PFSK-1 (cell line): ENCODE results near the gene HPSE.

Source experiments
- FOXP2 ChIP-seq: optimal IDR thresholded peaks from 2 replicates; pipeline ENCODE3; 2011; ENCODE audit warnings: borderline replicate concordance, control low read depth, inconsistent platforms; ENCODE audit not compliant: insufficient read depth; ENCODE audit errors: extremely low read length, extremely low read depth
- POLR2AphosphoS5 ChIP-seq: IDR thresholded peaks from 2 replicates; pipeline ENCODE4 v1.6.1; 2012; ENCODE audit warnings: low read depth, mild to moderate bottlenecking, control low read depth, low read length, moderate library complexity
- SIN3A ChIP-seq: IDR thresholded peaks from 2 replicates; pipeline ENCODE4 v1.6.1; 2012; ENCODE audit warnings: mild to moderate bottlenecking, low read length, moderate library complexity, borderline replicate concordance; ENCODE audit not compliant: insufficient read depth
- TAF1 ChIP-seq: IDR thresholded peaks from 2 replicates; pipeline ENCODE4 v1.6.1; 2012; ENCODE audit warnings: low read length, control low read depth, borderline replicate concordance; ENCODE audit not compliant: insufficient read depth
- TF ChIP-seq, protein P1 (sequence below), 2 experiments: IDR thresholded peaks; 2 replicates each; pipeline versions ENCODE4 v1.6.1 to v1.8.0; 2011 to 2012; ENCODE audit warnings: low read depth in 2 of 2, low read length in 2 of 2, control low read depth in 1 of 2, inconsistent platforms in 1 of 2, mild to moderate bottlenecking in 1 of 2, moderate library complexity in 1 of 2; ENCODE audit not compliant: insufficient read depth in 1 of 2

The HPSE gene

DNA sequence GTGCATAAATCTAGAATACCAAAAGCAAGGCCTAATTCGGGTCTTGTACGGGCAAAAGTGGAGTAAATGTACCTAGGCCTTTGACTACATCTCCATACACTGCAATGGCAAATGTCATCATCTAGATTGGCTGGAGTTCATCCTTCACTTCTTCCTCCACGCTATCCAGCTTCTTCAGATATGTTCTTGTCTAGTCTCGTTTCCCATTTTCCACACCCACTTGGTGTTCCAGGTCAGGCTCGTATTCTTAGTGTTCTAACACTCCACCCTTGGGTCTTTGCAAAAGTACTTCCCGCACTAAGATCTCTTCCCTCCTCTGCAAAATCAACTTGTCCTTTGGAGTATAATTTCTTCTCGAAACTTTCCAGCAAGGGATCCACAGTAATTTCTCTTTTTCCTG lies 51.5 kb downstream of the HPSE start:
- TF ChIP-seq FOXP2 (no peak), TAF1 (no peak), POLR2AphosphoS5 (no peak), SIN3A (no peak)
- TF ChIP-seq, protein P1, sequence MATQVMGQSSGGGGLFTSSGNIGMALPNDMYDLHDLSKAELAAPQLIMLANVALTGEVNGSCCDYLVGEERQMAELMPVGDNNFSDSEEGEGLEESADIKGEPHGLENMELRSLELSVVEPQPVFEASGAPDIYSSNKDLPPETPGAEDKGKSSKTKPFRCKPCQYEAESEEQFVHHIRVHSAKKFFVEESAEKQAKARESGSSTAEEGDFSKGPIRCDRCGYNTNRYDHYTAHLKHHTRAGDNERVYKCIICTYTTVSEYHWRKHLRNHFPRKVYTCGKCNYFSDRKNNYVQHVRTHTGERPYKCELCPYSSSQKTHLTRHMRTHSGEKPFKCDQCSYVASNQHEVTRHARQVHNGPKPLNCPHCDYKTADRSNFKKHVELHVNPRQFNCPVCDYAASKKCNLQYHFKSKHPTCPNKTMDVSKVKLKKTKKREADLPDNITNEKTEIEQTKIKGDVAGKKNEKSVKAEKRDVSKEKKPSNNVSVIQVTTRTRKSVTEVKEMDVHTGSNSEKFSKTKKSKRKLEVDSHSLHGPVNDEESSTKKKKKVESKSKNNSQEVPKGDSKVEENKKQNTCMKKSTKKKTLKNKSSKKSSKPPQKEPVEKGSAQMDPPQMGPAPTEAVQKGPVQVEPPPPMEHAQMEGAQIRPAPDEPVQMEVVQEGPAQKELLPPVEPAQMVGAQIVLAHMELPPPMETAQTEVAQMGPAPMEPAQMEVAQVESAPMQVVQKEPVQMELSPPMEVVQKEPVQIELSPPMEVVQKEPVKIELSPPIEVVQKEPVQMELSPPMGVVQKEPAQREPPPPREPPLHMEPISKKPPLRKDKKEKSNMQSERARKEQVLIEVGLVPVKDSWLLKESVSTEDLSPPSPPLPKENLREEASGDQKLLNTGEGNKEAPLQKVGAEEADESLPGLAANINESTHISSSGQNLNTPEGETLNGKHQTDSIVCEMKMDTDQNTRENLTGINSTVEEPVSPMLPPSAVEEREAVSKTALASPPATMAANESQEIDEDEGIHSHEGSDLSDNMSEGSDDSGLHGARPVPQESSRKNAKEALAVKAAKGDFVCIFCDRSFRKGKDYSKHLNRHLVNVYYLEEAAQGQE (IDR thresholded peaks at IDR 0.05; ENCODE audit: insufficient read depth in 1 of 2, low read depth in 2 of 2, low read length in 2 of 2) = no peak

DNA sequence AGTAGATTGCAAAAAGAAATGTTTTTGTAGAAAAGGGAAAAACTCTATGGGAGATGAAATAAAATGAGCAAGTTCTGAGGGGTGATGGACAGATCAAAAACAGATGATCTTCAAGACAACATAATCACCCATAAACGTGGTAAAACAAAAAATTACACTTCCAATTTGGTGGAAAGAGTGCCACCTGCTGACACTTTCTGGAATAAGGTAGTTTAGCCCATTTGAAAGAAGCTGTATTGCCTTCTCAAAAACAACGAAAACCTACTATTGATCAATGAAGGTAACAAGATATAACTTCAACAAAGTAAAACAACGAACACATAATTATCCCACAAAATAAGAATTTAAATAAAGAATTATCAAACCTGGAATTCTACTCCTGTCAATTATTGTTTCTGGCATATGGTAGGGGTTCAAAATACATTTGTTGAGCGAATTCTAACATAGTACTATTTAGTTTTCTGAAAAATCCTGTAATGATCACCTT lies 52.6 kb downstream of the HPSE start:
- TF ChIP-seq SIN3A (no peak), FOXP2 (no peak), TAF1 (no peak), POLR2AphosphoS5 (no peak)
- TF ChIP-seq, protein P1 (IDR thresholded peaks at IDR 0.05; ENCODE audit: insufficient read depth in 1 of 2, low read depth in 2 of 2, low read length in 2 of 2) = no peak

DNA sequence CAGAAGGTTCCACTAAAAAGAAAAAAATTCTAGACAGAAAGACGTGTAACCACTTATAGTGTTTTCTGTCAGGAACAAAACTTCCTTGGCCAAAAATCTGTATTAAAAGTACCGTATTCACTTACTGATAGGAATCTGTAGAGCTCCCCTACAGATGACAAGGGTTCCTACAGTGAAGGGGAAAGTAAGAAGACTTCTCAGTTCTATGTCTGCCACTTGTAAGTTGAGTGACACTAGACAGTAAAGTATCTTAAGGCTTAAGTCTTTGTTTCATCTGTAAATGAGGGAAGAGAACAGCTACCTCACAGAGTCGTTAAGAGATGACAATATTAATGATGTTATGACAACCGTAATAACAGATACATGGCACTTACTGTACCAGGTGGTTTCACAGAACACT lies 53.3 kb downstream of the HPSE start:
- TF ChIP-seq TAF1 (no peak), FOXP2 (no peak), SIN3A (no peak), POLR2AphosphoS5 (no peak)
- TF ChIP-seq, protein P1 (IDR thresholded peaks at IDR 0.05; ENCODE audit: insufficient read depth in 1 of 2, low read depth in 2 of 2, low read length in 2 of 2) = no peak

DNA sequence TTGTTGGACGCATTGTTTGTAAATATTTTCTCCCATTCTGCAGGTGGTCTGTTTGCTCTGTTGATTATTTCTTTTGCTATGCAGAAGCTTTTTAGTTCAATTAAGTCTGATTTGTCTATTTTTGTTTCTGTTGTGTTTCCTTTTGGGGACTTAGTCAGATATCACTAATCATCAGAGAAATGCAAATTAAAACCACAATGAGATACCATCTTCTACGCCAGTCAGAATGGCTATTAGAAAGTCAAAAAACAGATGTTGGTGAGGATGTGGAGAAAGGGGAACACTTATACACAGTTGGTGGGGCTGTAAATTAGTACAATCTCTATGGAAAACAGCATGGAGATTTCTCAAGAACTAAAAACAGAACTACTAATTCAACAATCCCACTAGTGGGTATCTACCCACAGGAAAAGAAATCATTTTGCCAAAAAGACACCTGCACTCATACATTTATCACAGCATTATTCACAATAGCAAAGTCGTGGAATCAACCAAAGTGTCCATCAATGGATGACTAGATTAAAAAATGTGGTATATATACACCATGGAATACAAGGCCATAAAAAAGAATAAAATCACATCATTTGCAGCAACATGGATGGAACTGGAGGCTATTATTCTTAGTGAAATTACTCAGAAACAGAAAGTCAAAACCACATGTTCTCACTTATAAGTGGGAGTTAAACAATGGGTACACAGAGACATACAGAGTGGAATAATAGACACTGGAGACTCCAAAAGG lies 58.2 kb downstream of the HPSE start:
- TF ChIP-seq TAF1 (no peak), SIN3A (no peak), POLR2AphosphoS5 (no peak), FOXP2 (no peak)
- TF ChIP-seq, protein P1 (IDR thresholded peaks at IDR 0.05; ENCODE audit: insufficient read depth in 1 of 2, low read depth in 2 of 2, low read length in 2 of 2) = no peak
